HepG2 (cell line): ENCODE data around the gene FHIT. TPM values are rescaled to one million over a fixed set of nuclear protein-coding genes. Genes with fewer than 3 reads are reported as not detected.

Source experiments
- ATAC-seq: fragments of 200-7000 bp; cut with Tn5 transposase; 3 replicates; pipeline ENCODE4 v1.9.1; 2020; ENCODE audit warnings: mild to moderate bottlenecking, moderate library complexity
- BruUV-seq: library from RNA; stranded (reverse); fragments of 400-500 nt; replicated peaks from 2 replicates; lab custom pipeline; 2021; lab: Mats Ljungman, UMichigan
- CTCF ChIA-PET: fragments of 300-600 bp; formaldehyde crosslinking; extraction: SDS; loops from one replicate; lab custom pipeline; 2021; ENCODE audit warnings: low total read pairs, inconsistent platforms, low intra/inter-chr PET ratio; lab: Yijun Ruan, JAX
- POLR2A ChIA-PET: fragments of 350-600 bp; sonication (Branson Sonifier 250); formaldehyde crosslinking; loops from one replicate; lab custom pipeline; 2020; ENCODE audit warnings: antibody characterized with exemption, inconsistent platforms; lab: Yijun Ruan, JAX
- DNase-seq: peaks from one replicate; pipeline ENCODE4 v3.0.0-alpha.2; 2015; ENCODE audit warnings: low spot score
- FAIRE-seq: peaks from 3 replicates; lab custom pipeline; 2011; peaks lifted over from hg19 to GRCh38; lab: Jason Lieb, UNC
- H2AFZ ChIP-seq: one replicate; pipeline ENCODE4 v1.6.1; 2011; ENCODE audit warnings: low read length, inconsistent platforms
- H3K27ac ChIP-seq: fragments of 300-600 bp; 3 replicates; pipeline ENCODE4 v1.8.0; 2011; ENCODE audit warnings: mixed run types, mild to moderate bottlenecking, mixed read lengths, low read length, inconsistent platforms; ENCODE audit not compliant: insufficient read depth; ENCODE audit errors: extremely low read length
- H3K27me3 ChIP-seq, 2 experiments: fragments of 200-600 bp in 1 of 2; 2 replicates in 1 of 2; 3 replicates in 1 of 2; pipeline versions ENCODE4 v1.6.0 to v1.8.0; 2011; ENCODE audit warnings: low read length in 2 of 2, mild to moderate bottlenecking in 2 of 2, moderate library complexity in 2 of 2, inconsistent platforms in 1 of 2; ENCODE audit not compliant: insufficient read depth in 2 of 2, control insufficient read depth in 1 of 2
- H3K36me3 ChIP-seq, 2 experiments: fragments of 200-600 bp in 1 of 2; replicated peaks in 1 of 2; 2 replicates in 1 of 2; 3 replicates in 1 of 2; pipeline versions ENCODE4 v1.5.1 to v1.8.0; 2011; ENCODE audit warnings: low read length in 2 of 2, inconsistent platforms in 1 of 2; ENCODE audit not compliant: insufficient read depth in 2 of 2, control insufficient read depth in 1 of 2
- H3K4me1 ChIP-seq: 2 replicates; pipeline ENCODE4 v1.5.1; 2012; ENCODE audit warnings: low read length, inconsistent platforms; ENCODE audit not compliant: insufficient read depth
- H3K4me2 ChIP-seq: 2 replicates; pipeline ENCODE4 v1.6.0; 2011; ENCODE audit warnings: low read depth, low read length, inconsistent platforms
- H3K4me3 ChIP-seq, 3 experiments: fragments of 200-600 bp in 1 of 3; sonication (generic), shearing (Covaris generic) in 1 of 3; replicated peaks in 1 of 3; 2 replicates each; pipeline ENCODE4 v1.5.1; 2011 to 2016; ENCODE audit warnings: low read length in 3 of 3, inconsistent platforms in 2 of 3, low read depth in 2 of 3, mild to moderate bottlenecking in 2 of 3, control low read depth in 1 of 3, mixed read lengths in 1 of 3; ENCODE audit not compliant: insufficient read depth in 1 of 3
- H3K79me2 ChIP-seq: one replicate; pipeline ENCODE4 v1.6.1; 2011; ENCODE audit warnings: low read length, inconsistent platforms; ENCODE audit not compliant: insufficient read depth
- H3K9ac ChIP-seq: 2 replicates; pipeline ENCODE4 v1.6.0; 2011; ENCODE audit warnings: mild to moderate bottlenecking, low read depth, low read length, inconsistent platforms; ENCODE audit not compliant: insufficient read depth
- H3K9me3 ChIP-seq: 2 replicates; pipeline ENCODE4 v1.5.1; 2012; ENCODE audit warnings: mild to moderate bottlenecking, low read length
- H4K20me1 ChIP-seq: 2 replicates; pipeline ENCODE4 v1.6.0; 2011; ENCODE audit warnings: inconsistent platforms, mild to moderate bottlenecking, low read length, moderate library complexity; ENCODE audit not compliant: insufficient read depth
- MAFK ChIP-seq, 2 experiments: IDR thresholded peaks in 1 of 2; conservative IDR thresholded peaks in 1 of 2; 2 replicates each; pipeline ENCODE4 v1.6.1; 2011; ENCODE audit warnings: improper control_type of control experiment in 2 of 2, low read length in 2 of 2
- POGK ChIP-seq: sonication (generic); formaldehyde crosslinking; conservative IDR thresholded peaks from 2 replicates; pipeline ENCODE4 v1.8.0; 2022; ENCODE audit warnings: mild to moderate bottlenecking, moderate library complexity, missing genetic modification reagents
- POGZ ChIP-seq: sonication (generic); formaldehyde crosslinking; IDR thresholded peaks from 2 replicates; pipeline ENCODE4 v1.4.0; 2020; ENCODE audit warnings: mild to moderate bottlenecking, missing genetic modification reagents
- RNF219 ChIP-seq: sonication (generic); formaldehyde crosslinking; IDR thresholded peaks from 2 replicates; pipeline ENCODE4 v1.5.0; 2020; ENCODE audit warnings: mild to moderate bottlenecking, missing genetic modification reagents
- TIGD3 ChIP-seq: sonication (generic); formaldehyde crosslinking; IDR thresholded peaks from 2 replicates; pipeline ENCODE4 v1.5.1; 2020; ENCODE audit warnings: mild to moderate bottlenecking, missing genetic modification reagents, borderline replicate concordance
- ZNF20 ChIP-seq: sonication (generic); formaldehyde crosslinking; IDR thresholded peaks from 2 replicates; pipeline ENCODE4 v1.4.0; 2020; ENCODE audit warnings: mild to moderate bottlenecking, moderate library complexity, missing genetic modification reagents
- in situ Hi-C: cut with HindIII; loops from 2 replicates; pipeline ENCODE4 v1.10.0; 2017; ENCODE audit warnings: low pct_unique_long_range_greater_than_20kb; ENCODE audit not compliant: extremely low pct_ligation_motif_present
- intact Hi-C: fragments of 100-400 bp; cut with micrococcal nuclease; formaldehyde crosslinking; loops from one replicate; pipeline ENCODE4 v1.10.0; 2022; ENCODE audit not compliant: unreplicated experiment
- polyA plus RNA-seq, 8 experiments: library from polyadenylated mRNA; depleted of rRNA in 3 of 8; stranded (reverse) in 7 of 8; unstranded in 1 of 8; fragments of >200 nt; fragmentation: Illumina TruSeq in 4 of 8; extraction: Trizol in 4 of 8; gene quantifications; 2 replicates each; pipeline versions ENCODE4 v1.2.1 to v1.2.3, GENCODE V29; 2011 to 2016; ENCODE audit warnings: low read depth in 4 of 8, missing spikeins in 1 of 8, mixed read lengths in 1 of 8; ENCODE audit not compliant: insufficient read depth in 1 of 8
- total RNA-seq, 5 experiments: library from RNA; depleted of rRNA; stranded (reverse); fragments of >200 nt; fragmentation: Illumina TruSeq; extraction: Trizol; gene quantifications; 2 replicates each; pipeline ENCODE4 v1.2.3, GENCODE V29; 2016; ENCODE audit warnings: low read depth in 1 of 5

Gene FHIT
- total and polyA plus RNA-seq, 2 of the 13 experiments (the other 11 are each of a cell fraction or from before 2014, with no cell fraction given): 4.0 to 4.6 TPM

- no peak for TF ChIP-seq RNF219 (CRISPR knock-in tag)
- TF ChIP-seq POGZ (CRISPR knock-in tag): no peak
- no peak for TF ChIP-seq TIGD3 (CRISPR knock-in tag)
- TF ChIP-seq, all 625 proteins: peak for 0
Measured at GRCh38 chr3:61201071-61201470, 50.2 kb downstream of the FHIT start (continued).

GRCh38 chr3:61200270-61200669, 51.0 kb downstream of the FHIT start:
- Histone ChIP-seq H3K27me3 (no peaks in the 10 kb centered on the region), H3K27ac (no peak overlapping the region), H3K79me2 (no peaks in the 10 kb centered on the region), H3K4me1 (peaks cover 16% of the 10 kb centered on the region), H3K9ac (no peak overlapping the region), H4K20me1 (no peaks in the 10 kb centered on the region), H3K36me3 (no peaks in the 10 kb centered on the region), H2AFZ (no peak overlapping the region), H3K4me3 (no peak overlapping the region), H3K9me3 (no peaks in the 10 kb centered on the region), H3K4me2 (no peak overlapping the region)
- no peak for DNase-seq
- BruUV-seq: no TSS peak
- TF ChIP-seq MAFK (conservative IDR thresholded peaks at IDR 0.05 in 1 of 2, IDR thresholded peaks at IDR 0.05 in 1 of 2; ENCODE audit: low read length in 2 of 2): 0 out of 4 replicates have a peak, but pooled peaks of 1 of the 2 experiments have one; percentile 12
- no peak for TF ChIP-seq ZNF20
- no peak for TF ChIP-seq POGK (CRISPR knock-in tag)
- in situ Hi-C loops (no loop called here), intact Hi-C loops (no loop called here)
- ChIA-PET CTCF (no interaction called here), POLR2A (no interaction called here)
- ATAC-seq: no peak
- no peak for FAIRE-seq
